ENCODE results near the gene OSBPL1A.

OSBPL1A gene

DNA sequence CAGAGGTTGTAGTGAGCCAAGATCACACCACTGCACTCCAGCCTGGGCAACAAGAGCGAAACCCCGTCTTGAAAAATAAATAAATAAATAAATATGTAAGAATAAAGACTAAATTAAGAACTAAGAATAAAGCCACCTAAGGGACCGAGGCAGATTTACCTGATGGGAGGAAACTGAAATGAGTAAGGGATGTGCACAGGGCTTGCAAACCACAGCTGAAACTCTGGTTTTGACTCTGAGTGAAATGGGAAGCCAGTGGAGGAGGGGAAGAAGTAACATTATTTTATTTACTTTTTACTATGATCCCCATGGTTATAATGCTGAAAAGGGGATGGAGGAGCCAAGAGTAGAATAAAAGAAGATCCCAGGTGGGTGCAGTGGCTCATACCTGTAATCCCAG is 151.5 kb downstream of the OSBPL1A start:
- Histone ChIP-seq H4K20me1 (ENCODE audit: insufficient read depth, low read length) (no peaks in the 10 kb centered on the region), H3K27me3 (ENCODE audit: low read depth, low read length) (peaks cover 19% of the 10 kb centered on the region), H3K27ac (ENCODE audit: low read length) (no peak overlapping the region), H3K4me1 (ENCODE audit: low read length) (peaks cover 20% of the 10 kb centered on the region), H3K4me3 (ENCODE audit: low read length) (peak overlapping the region; percentile 63), H3K9me3 (ENCODE audit: insufficient read depth, low read length) (no peaks in the 10 kb centered on the region), H3K4me2 (ENCODE audit: low read length) (peak overlapping the region; percentile 77), H3K36me3 (replicated peaks; ENCODE audit: low read depth, low read length) (no peaks in the 10 kb centered on the region), H3K9ac (ENCODE audit: low read length) (no peak overlapping the region), H3K79me2 (ENCODE audit: low read length) (no peaks in the 10 kb centered on the region), H2AFZ (ENCODE audit: low read depth, low read length) (no peak overlapping the region)
- TF ChIP-seq, protein P1, sequence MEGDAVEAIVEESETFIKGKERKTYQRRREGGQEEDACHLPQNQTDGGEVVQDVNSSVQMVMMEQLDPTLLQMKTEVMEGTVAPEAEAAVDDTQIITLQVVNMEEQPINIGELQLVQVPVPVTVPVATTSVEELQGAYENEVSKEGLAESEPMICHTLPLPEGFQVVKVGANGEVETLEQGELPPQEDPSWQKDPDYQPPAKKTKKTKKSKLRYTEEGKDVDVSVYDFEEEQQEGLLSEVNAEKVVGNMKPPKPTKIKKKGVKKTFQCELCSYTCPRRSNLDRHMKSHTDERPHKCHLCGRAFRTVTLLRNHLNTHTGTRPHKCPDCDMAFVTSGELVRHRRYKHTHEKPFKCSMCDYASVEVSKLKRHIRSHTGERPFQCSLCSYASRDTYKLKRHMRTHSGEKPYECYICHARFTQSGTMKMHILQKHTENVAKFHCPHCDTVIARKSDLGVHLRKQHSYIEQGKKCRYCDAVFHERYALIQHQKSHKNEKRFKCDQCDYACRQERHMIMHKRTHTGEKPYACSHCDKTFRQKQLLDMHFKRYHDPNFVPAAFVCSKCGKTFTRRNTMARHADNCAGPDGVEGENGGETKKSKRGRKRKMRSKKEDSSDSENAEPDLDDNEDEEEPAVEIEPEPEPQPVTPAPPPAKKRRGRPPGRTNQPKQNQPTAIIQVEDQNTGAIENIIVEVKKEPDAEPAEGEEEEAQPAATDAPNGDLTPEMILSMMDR (IDR thresholded peaks at IDR 0.05; ENCODE audit: low read depth, low read length), result no peak
- no peak for TF ChIP-seq EZH2phosphoT487 (IDR thresholded peaks at IDR 0.05; ENCODE audit: low read depth)

GRCh38 chr18:24244698-24245097 is 152.9 kb downstream of the OSBPL1A start:
- H3K36me3 ChIP-seq (replicated peaks; ENCODE audit: low read depth, low read length), result no peaks in the 10 kb centered on the region
- no peaks in the 10 kb centered on the region for H3K9me3 ChIP-seq (ENCODE audit: insufficient read depth, low read length)
- peaks cover 19% of the 10 kb centered on the region for H3K27me3 ChIP-seq (ENCODE audit: low read depth, low read length)
- peaks cover 20% of the 10 kb centered on the region for H3K4me1 ChIP-seq (ENCODE audit: low read length)
- no peak overlapping the region for H3K4me2 ChIP-seq (ENCODE audit: low read length)
- H2AFZ ChIP-seq (ENCODE audit: low read depth, low read length), result no peak overlapping the region
- H3K79me2 ChIP-seq (ENCODE audit: low read length), result no peaks in the 10 kb centered on the region
- no peak for TF ChIP-seq EZH2phosphoT487 (IDR thresholded peaks at IDR 0.05; ENCODE audit: low read depth)
- TF ChIP-seq, protein P1 (IDR thresholded peaks at IDR 0.05; ENCODE audit: low read depth, low read length), result no peak
- no peak overlapping the region for H3K4me3 ChIP-seq (ENCODE audit: low read length)
- H3K9ac ChIP-seq (ENCODE audit: low read length), result no peak overlapping the region
- no peak overlapping the region for H3K27ac ChIP-seq (ENCODE audit: low read length)
- H4K20me1 ChIP-seq (ENCODE audit: insufficient read depth, low read length), result no peaks in the 10 kb centered on the region

DNA sequence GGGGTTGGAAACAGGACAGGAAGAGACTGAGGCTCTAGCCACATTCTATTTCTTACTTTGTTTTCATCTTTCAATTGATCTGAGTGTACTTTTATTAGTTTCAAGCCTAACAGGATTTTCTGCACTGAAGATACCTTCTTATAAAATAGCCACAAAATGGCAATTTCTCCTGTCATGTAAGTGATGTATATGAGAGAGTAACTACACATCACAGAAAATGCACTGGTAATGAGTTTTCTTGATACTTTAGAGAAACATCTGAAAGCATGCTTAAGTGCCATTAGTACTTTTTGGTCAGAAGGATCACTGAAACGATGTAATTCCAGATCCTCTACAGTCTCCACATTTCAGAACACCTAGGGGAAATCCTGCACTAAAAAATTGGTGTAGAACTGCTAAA is 153.9 kb downstream of the OSBPL1A start:
- Histone ChIP-seq H3K79me2 (ENCODE audit: low read length) (no peaks in the 10 kb centered on the region), H3K9ac (ENCODE audit: low read length) (no peak overlapping the region), H3K27ac (ENCODE audit: low read length) (no peak overlapping the region), H2AFZ (ENCODE audit: low read depth, low read length) (no peak overlapping the region), H3K4me3 (ENCODE audit: low read length) (no peak overlapping the region), H3K27me3 (ENCODE audit: low read depth, low read length) (peaks cover 19% of the 10 kb centered on the region), H3K36me3 (replicated peaks; ENCODE audit: low read depth, low read length) (no peaks in the 10 kb centered on the region), H3K4me2 (ENCODE audit: low read length) (no peak overlapping the region), H4K20me1 (ENCODE audit: insufficient read depth, low read length) (no peaks in the 10 kb centered on the region), H3K9me3 (ENCODE audit: insufficient read depth, low read length) (no peaks in the 10 kb centered on the region), H3K4me1 (ENCODE audit: low read length) (peaks cover 20% of the 10 kb centered on the region)
- TF ChIP-seq, protein P1 (IDR thresholded peaks at IDR 0.05; ENCODE audit: low read depth, low read length), result no peak
- no peak for TF ChIP-seq EZH2phosphoT487 (IDR thresholded peaks at IDR 0.05; ENCODE audit: low read depth)

DNA sequence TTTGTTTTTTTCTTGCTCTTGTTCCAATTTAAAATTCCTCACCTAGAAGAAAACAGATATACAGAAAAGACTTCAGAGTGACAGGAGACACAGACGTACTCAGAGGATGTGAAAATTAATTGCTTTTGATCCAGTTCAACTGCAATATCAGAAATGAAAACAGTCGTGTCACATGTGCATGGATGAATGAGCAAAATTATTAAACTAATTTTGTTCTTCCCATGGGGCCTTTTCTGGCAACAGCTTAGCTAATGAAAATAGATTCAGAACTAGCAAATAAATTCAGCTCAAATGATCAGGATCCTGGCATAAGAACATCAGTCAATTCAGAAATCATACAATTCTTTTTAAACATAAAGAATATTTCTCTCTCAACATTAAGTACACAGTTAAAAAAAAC is 158.3 kb downstream of the OSBPL1A start:
- Histone ChIP-seq H4K20me1 (ENCODE audit: insufficient read depth, low read length) (no peaks in the 10 kb centered on the region), H3K79me2 (ENCODE audit: low read length) (no peaks in the 10 kb centered on the region), H3K4me3 (ENCODE audit: low read length) (no peak overlapping the region), H3K36me3 (replicated peaks; ENCODE audit: low read depth, low read length) (no peaks in the 10 kb centered on the region), H3K27me3 (ENCODE audit: low read depth, low read length) (peaks cover 9% of the 10 kb centered on the region; the same call in 1 of the 2 replicates), H3K9me3 (ENCODE audit: insufficient read depth, low read length) (no peaks in the 10 kb centered on the region), H3K27ac (ENCODE audit: low read length) (no peak overlapping the region), H3K9ac (ENCODE audit: low read length) (no peak overlapping the region), H2AFZ (ENCODE audit: low read depth, low read length) (no peak overlapping the region), H3K4me1 (ENCODE audit: low read length) (0 out of 2 replicates have a peak, but pooled peaks cover 5% of the 10 kb centered on the region), H3K4me2 (ENCODE audit: low read length) (no peak overlapping the region)
- no peak for TF ChIP-seq EZH2phosphoT487 (IDR thresholded peaks at IDR 0.05; ENCODE audit: low read depth)
- TF ChIP-seq, protein P1 (IDR thresholded peaks at IDR 0.05; ENCODE audit: low read depth, low read length), result no peak

Data from OCI-LY3 (cell line).